Fibroblast of lung (primary cell): ENCODE data around the gene THAP11. TPM values are rescaled to one million over a fixed set of nuclear protein-coding genes. Genes with fewer than 3 reads are reported as not detected.

Source experiments
- DNase-seq, 2 donors: peaks; one replicate each; pipeline versions ENCODE4 v3.0.0 to v3.0.0-alpha.2; 2010; ENCODE audit warnings: low read depth in 2 of 2
- H2AFZ ChIP-seq: 2 replicates; pipeline ENCODE4 v1.5.1; 2012; ENCODE audit warnings: low read length, control low read depth, inconsistent platforms
- H3K27ac ChIP-seq: 2 replicates; pipeline ENCODE4 v1.5.1; 2011; ENCODE audit warnings: low read length, control low read depth; ENCODE audit not compliant: insufficient read depth
- H3K27me3 ChIP-seq: 2 replicates; pipeline ENCODE4 v1.5.1; 2011; ENCODE audit warnings: mild to moderate bottlenecking, low read length; ENCODE audit not compliant: control insufficient read depth, insufficient read depth
- H3K36me3 ChIP-seq: 2 replicates; pipeline ENCODE4 v1.5.1; 2011; ENCODE audit warnings: low read length; ENCODE audit not compliant: control insufficient read depth, insufficient read depth
- H3K4me1 ChIP-seq: 2 replicates; pipeline ENCODE4 v1.5.1; 2011; ENCODE audit warnings: low read length; ENCODE audit not compliant: control insufficient read depth, insufficient read depth; ENCODE audit errors: extremely low read depth
- H3K4me2 ChIP-seq: 2 replicates; pipeline ENCODE4 v1.5.1; 2011; ENCODE audit warnings: low read length, control low read depth; ENCODE audit not compliant: insufficient read depth; ENCODE audit errors: extremely low read depth
- H3K4me3 ChIP-seq, 4 experiments: fragments of 200-600 bp in 1 of 4; sonication (generic) in 1 of 4; replicated peaks in 1 of 4; 2 replicates each; pipeline ENCODE4 v1.5.1; 2011 to 2016; ENCODE audit warnings: low read length in 4 of 4, low read depth in 3 of 4, mild to moderate bottlenecking in 3 of 4, control low read depth in 2 of 4, inconsistent platforms in 1 of 4, mixed read lengths in 1 of 4; ENCODE audit not compliant: insufficient read depth in 1 of 4; ENCODE audit errors: control extremely low read depth in 1 of 4
- H3K79me2 ChIP-seq: 2 replicates; pipeline ENCODE4 v1.5.1; 2012; ENCODE audit warnings: mild to moderate bottlenecking, low read length, inconsistent platforms; ENCODE audit not compliant: control insufficient read depth, insufficient read depth
- H3K9ac ChIP-seq: 2 replicates; pipeline ENCODE4 v1.5.1; 2011; ENCODE audit warnings: mild to moderate bottlenecking, low read length, control low read depth; ENCODE audit not compliant: insufficient read depth
- H3K9me3 ChIP-seq: 2 replicates; pipeline ENCODE4 v1.5.1; 2012; ENCODE audit warnings: low read depth, low read length; ENCODE audit not compliant: control insufficient read depth, insufficient read depth
- H4K20me1 ChIP-seq: 2 replicates; pipeline ENCODE4 v1.5.1; 2011; ENCODE audit warnings: low read length; ENCODE audit not compliant: control insufficient read depth, insufficient read depth; ENCODE audit errors: extremely low read depth
- CTCF ChIP-seq, 2 donors: IDR thresholded peaks in 1 of 2; conservative IDR thresholded peaks in 1 of 2; 1 replicate in 1 of 2; 2 replicates in 1 of 2; pipeline ENCODE4 v1.5.1; 2011 to 2012; ENCODE audit warnings: low read length in 2 of 2, control low read depth in 1 of 2, inconsistent platforms in 1 of 2, low read depth in 1 of 2, mild to moderate bottlenecking in 1 of 2
- EZH2 ChIP-seq: IDR thresholded peaks from 2 replicates; pipeline ENCODE4 v1.5.1; 2012; ENCODE audit warnings: low read length, control low read depth, mild to moderate bottlenecking; ENCODE audit errors: missing control alignments
- polyA plus RNA-seq, 2 donors: library from polyadenylated mRNA; depleted of rRNA in 1 of 2; stranded (reverse) in 1 of 2; unstranded in 1 of 2; fragments of >200 nt; gene quantifications; 2 replicates each; pipeline ENCODE4 v1.2.1, GENCODE V29; 2011 to 2012; ENCODE audit warnings: missing spikeins in 1 of 2
- total RNA-seq: library from RNA; depleted of rRNA; stranded (reverse); fragments of >200 nt; gene quantifications from 2 replicates; pipeline ENCODE4 v1.2.1, GENCODE V29; 2014

The THAP11 gene
- total and polyA plus RNA-seq, 2 donors (not counting 1 experiment from before 2014, with no cell fraction given): 16.0 to 37.7 TPM

- no peaks in the 10 kb centered on the region for H3K27me3 ChIP-seq
- peaks cover 4% of the 10 kb centered on the region for H3K4me1 ChIP-seq
- TF ChIP-seq EZH2: no peak
- no peak for TF ChIP-seq CTCF (conservative IDR thresholded peaks at IDR 0.05 in 1 of 2, IDR thresholded peaks at IDR 0.05 in 1 of 2; ENCODE audit: low read depth in 1 of 2, low read length in 2 of 2)
- no peak overlapping the region for H3K9ac ChIP-seq
- H3K36me3 ChIP-seq: peaks cover 64% of the 10 kb centered on the region
- H3K9me3 ChIP-seq: no peaks in the 10 kb centered on the region
- H3K4me2 ChIP-seq: no peak overlapping the region
- H3K27ac ChIP-seq: no peak overlapping the region
- DNase-seq: no peak
- H4K20me1 ChIP-seq: peaks cover 4% of the 10 kb centered on the region
- peaks cover 20% of the 10 kb centered on the region for H3K79me2 ChIP-seq
- no peak overlapping the region for H2AFZ ChIP-seq
- no peak overlapping the region for H3K4me3 ChIP-seq
These were observed 37.8 kb downstream of the THAP11 start for GRCh38 chr16:67879936-67880335.

- Histone ChIP-seq H2AFZ (no peak overlapping the region), H3K79me2 (peaks cover 13% of the 10 kb centered on the region), H3K4me2 (no peak overlapping the region), H3K27ac (no peak overlapping the region), H3K4me3 (no peak overlapping the region), H3K9me3 (no peaks in the 10 kb centered on the region), H3K4me1 (peaks cover 6% of the 10 kb centered on the region), H3K27me3 (no peaks in the 10 kb centered on the region), H3K9ac (no peak overlapping the region), H3K36me3 (peaks cover 64% of the 10 kb centered on the region), H4K20me1 (peaks cover 4% of the 10 kb centered on the region)
- no peak for TF ChIP-seq EZH2
- TF ChIP-seq CTCF (conservative IDR thresholded peaks at IDR 0.05 in 1 of 2, IDR thresholded peaks at IDR 0.05 in 1 of 2; ENCODE audit: low read depth in 1 of 2, low read length in 2 of 2): no peak
- DNase-seq: no peak
These were observed 38.5 kb downstream of the THAP11 start for GRCh38 chr16:67880584-67880983.

GRCh38 chr16:67881621-67882161, 39.6 kb downstream of the THAP11 start:
- H4K20me1 ChIP-seq: peaks cover 4% of the 10 kb centered on the region
- H3K4me2 ChIP-seq: no peak overlapping the region
- DNase-seq: no peak
- no peak overlapping the region for H3K27ac ChIP-seq
- TF ChIP-seq EZH2 (no peak), CTCF (conservative IDR thresholded peaks at IDR 0.05 in 1 of 2, IDR thresholded peaks at IDR 0.05 in 1 of 2; ENCODE audit: low read depth in 1 of 2, low read length in 2 of 2) (no peak)
- no peaks in the 10 kb centered on the region for H3K9me3 ChIP-seq
- peaks cover 4% of the 10 kb centered on the region for H3K79me2 ChIP-seq
- H3K36me3 ChIP-seq: peaks cover 61% of the 10 kb centered on the region
- H3K9ac ChIP-seq: no peak overlapping the region
- no peak overlapping the region for H2AFZ ChIP-seq
- no peak overlapping the region for H3K4me3 ChIP-seq
- H3K27me3 ChIP-seq: no peaks in the 10 kb centered on the region
- H3K4me1 ChIP-seq: peaks cover 6% of the 10 kb centered on the region
